Bronchial epithelial cell (primary cell): ENCODE measurements around the gene C3. TPM values are rescaled to one million over a fixed set of nuclear protein-coding genes. Genes with fewer than 3 reads are reported as not detected.
"Not testable (repeated sequence)": the region's sequence is repeated elsewhere in the genome, so short reads cannot be mapped to it uniquely, and the experiment has no call there.

Experiments
- DNase-seq: peaks from one replicate; pipeline ENCODE4 v3.0.0-alpha.2; 2010; ENCODE audit warnings: low read depth
- FAIRE-seq: peaks from 2 replicates; lab custom pipeline; 2011; peaks lifted over from hg19 to GRCh38; lab: Jason Lieb, UNC
- H3K27me3 ChIP-seq: 2 replicates; pipeline ENCODE4 v1.5.1; 2011; ENCODE audit warnings: low read length; ENCODE audit not compliant: control insufficient read depth, insufficient read depth
- H3K36me3 ChIP-seq: 2 replicates; pipeline ENCODE4 v1.5.1; 2011; ENCODE audit warnings: low read length; ENCODE audit not compliant: control insufficient read depth, insufficient read depth
- H3K4me3 ChIP-seq: 2 replicates; pipeline ENCODE4 v1.5.1; 2011; ENCODE audit warnings: mild to moderate bottlenecking, low read depth, low read length, control low read depth
- total RNA-seq: library from RNA; depleted of rRNA; stranded (reverse); fragments of >200 nt; gene quantifications from 2 replicates; pipeline ENCODE4 v1.2.1, GENCODE V29; 2014
- TF ChIP-seq, protein P1 (sequence below): IDR thresholded peaks from 2 replicates; pipeline ENCODE4 v1.5.1; 2011; ENCODE audit warnings: mild to moderate bottlenecking, moderate library complexity, low read length, control low read depth, inconsistent platforms; ENCODE audit not compliant: insufficient read depth, severe bottlenecking

The C3 gene
- total RNA-seq, 1 donor from 2014 or later: 1.3 TPM

- FAIRE-seq (no peak), DNase-seq (no peak)
- no peaks in the 10 kb centered on the region for H3K27me3 ChIP-seq
- H3K4me3 ChIP-seq: no peak overlapping the region
- H3K36me3 ChIP-seq: no peaks in the 10 kb centered on the region
- TF ChIP-seq, protein P1, sequence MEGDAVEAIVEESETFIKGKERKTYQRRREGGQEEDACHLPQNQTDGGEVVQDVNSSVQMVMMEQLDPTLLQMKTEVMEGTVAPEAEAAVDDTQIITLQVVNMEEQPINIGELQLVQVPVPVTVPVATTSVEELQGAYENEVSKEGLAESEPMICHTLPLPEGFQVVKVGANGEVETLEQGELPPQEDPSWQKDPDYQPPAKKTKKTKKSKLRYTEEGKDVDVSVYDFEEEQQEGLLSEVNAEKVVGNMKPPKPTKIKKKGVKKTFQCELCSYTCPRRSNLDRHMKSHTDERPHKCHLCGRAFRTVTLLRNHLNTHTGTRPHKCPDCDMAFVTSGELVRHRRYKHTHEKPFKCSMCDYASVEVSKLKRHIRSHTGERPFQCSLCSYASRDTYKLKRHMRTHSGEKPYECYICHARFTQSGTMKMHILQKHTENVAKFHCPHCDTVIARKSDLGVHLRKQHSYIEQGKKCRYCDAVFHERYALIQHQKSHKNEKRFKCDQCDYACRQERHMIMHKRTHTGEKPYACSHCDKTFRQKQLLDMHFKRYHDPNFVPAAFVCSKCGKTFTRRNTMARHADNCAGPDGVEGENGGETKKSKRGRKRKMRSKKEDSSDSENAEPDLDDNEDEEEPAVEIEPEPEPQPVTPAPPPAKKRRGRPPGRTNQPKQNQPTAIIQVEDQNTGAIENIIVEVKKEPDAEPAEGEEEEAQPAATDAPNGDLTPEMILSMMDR: no peak
Measured at GRCh38 chr19:6710273-6711077, 10.0 kb downstream of the C3 start.

GRCh38 chr19:6709549-6709948 is 10.9 kb downstream of the C3 start:
- FAIRE-seq: no peak
- H3K4me3 ChIP-seq: no peak overlapping the region
- no peaks in the 10 kb centered on the region for H3K27me3 ChIP-seq
- no peaks in the 10 kb centered on the region for H3K36me3 ChIP-seq
- TF ChIP-seq, protein P1: no peak
- no peak for DNase-seq

DNA sequence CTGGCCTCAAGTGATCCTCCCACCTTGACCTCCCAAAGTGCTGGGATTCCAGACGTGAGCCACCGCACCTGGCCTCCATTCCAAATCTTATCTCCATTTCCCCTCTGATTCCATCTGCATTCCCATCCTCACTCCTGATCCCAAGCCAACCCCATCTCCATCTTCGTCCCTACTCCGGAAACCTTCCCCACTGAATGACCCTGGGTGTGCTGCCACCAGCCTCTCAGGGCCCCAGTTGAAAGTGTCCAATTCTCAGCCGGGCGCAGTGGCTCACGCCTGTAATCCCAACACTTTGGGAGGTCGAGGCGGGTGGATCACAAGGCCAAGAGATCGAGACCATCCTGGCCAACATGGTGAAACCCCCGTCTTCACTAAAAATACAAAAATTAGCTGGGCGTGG is 11.5 kb downstream of the C3 start:
- not testable (repeated sequence) for H3K4me3 ChIP-seq, DNase-seq, H3K36me3 ChIP-seq, H3K27me3 ChIP-seq, FAIRE-seq

DNA sequence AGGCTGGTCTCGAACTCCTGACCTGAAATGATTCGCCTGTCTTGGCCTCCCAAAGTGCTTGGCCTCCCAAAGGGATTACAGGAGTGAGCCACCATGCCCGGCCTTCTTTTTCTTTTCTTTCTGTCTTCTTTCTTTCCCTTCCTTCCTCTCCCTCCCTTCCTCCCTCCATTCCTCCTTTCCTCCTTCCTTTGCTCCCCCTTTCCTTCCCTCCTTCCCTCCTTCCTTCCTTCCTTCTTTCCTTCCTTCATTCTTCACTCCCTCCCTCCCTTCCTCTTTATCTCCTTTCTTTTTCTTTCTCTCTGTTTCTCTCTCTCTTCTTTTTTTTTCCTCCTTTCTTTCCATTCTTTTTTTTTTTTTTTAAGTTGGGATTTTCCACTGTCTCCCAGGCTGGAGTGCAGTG is 12.1 kb downstream of the C3 start:
- Histone ChIP-seq H3K27me3 (no peaks in the 10 kb centered on the region), H3K4me3 (no peak overlapping the region), H3K36me3 (no peaks in the 10 kb centered on the region)
- FAIRE-seq (no peak), DNase-seq (no peak)
- TF ChIP-seq, protein P1: no peak

GRCh38 chr19:6707658-6708018 is 12.8 kb downstream of the C3 start:
- Histone ChIP-seq H3K36me3 (no peaks in the 10 kb centered on the region), H3K27me3 (no peaks in the 10 kb centered on the region), H3K4me3 (no peak overlapping the region)
- no peak for DNase-seq
- TF ChIP-seq, protein P1: no peak
- no peak for FAIRE-seq

- Histone ChIP-seq H3K4me3 (no peak overlapping the region), H3K36me3 (no peaks in the 10 kb centered on the region), H3K27me3 (no peaks in the 10 kb centered on the region)
- TF ChIP-seq, protein P1: no peak
- DNase-seq: no peak
- no peak for FAIRE-seq
Measured at GRCh38 chr19:6707011-6707657, 13.3 kb downstream of the C3 start.
